Lower lobe of right lung (tissue), 2 donors: ENCODE measurements around the gene MED12L. TPM values are rescaled to one million over a fixed set of nuclear protein-coding genes. Genes with fewer than 3 reads are reported as not detected.

Source experiments
- ATAC-seq, 2 donors: fragments of 200-7000 bp; cut with Tn5 transposase; one replicate each; pipeline ENCODE4 v1.9.1; 2020 to 2022; ENCODE audit warnings: mild to moderate bottlenecking in 2 of 2, moderate library complexity in 2 of 2
- DNase-seq: peaks from one replicate; pipeline ENCODE4 v3.0.0-alpha.2; 2020
- H3K27ac ChIP-seq: fragments of 200-600 bp; one replicate; pipeline ENCODE4 v1.8.0; 2022
- H3K27me3 ChIP-seq: fragments of 200-600 bp; one replicate; pipeline ENCODE4 v1.8.0; 2022; ENCODE audit warnings: low read depth
- H3K36me3 ChIP-seq: fragments of 200-600 bp; one replicate; pipeline ENCODE4 v1.8.0; 2022; ENCODE audit warnings: mild to moderate bottlenecking
- H3K4me1 ChIP-seq: fragments of 200-600 bp; one replicate; pipeline ENCODE4 v1.8.0; 2022
- H3K4me3 ChIP-seq: fragments of 200-600 bp; one replicate; pipeline ENCODE4 v1.8.0; 2022; ENCODE audit warnings: mild to moderate bottlenecking
- H3K9me3 ChIP-seq: fragments of 200-600 bp; one replicate; pipeline ENCODE4 v1.8.0; 2022
- intact Hi-C: fragments of 100-400 bp; cut with DNase I; formaldehyde crosslinking; loops from one replicate; pipeline ENCODE4 v1.11.0; 2022
- total RNA-seq: library from RNA; stranded (reverse); fragmentation: NEBNext Ultra II Directional; extraction: Animal tissue kit (Norgen Biotek cat#: 25700); gene quantifications from one replicate; pipeline ENCODE4 v1.2.1, GENCODE V29; 2021
- TF ChIP-seq, protein P1 (sequence below): fragments of 200-600 bp; IDR thresholded peaks from one replicate; pipeline ENCODE4 v1.8.0; 2022; ENCODE audit warnings: antibody characterized with exemption, mild to moderate bottlenecking
- donor health status: DM: no; HTN: yes; CAD: no; lungs with severe emphysema.

The MED12L gene
- total RNA-seq, 1 donor from 2014 or later = 0.44 TPM

DNA sequence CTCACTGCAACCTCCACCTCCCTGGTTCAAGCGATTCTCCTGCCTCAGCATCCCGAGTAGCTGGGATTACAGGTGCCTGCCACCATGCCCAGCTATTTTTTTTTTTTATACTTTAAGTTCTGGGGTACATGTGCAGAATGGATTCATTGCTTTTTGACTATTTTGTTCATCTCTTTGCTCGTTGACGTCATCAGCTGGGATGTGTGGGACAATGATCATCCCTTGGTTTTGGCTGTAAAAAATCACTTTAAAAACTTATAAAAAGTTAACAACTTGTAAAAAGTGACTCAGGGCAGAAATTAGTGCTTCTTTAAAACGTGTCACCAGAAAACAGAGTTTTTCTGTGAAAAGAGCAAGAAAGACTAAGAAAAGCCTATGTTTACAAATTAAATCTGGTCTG lies 337.6 kb downstream of the MED12L start:
- ATAC-seq = no peak
- TF ChIP-seq, protein P1, sequence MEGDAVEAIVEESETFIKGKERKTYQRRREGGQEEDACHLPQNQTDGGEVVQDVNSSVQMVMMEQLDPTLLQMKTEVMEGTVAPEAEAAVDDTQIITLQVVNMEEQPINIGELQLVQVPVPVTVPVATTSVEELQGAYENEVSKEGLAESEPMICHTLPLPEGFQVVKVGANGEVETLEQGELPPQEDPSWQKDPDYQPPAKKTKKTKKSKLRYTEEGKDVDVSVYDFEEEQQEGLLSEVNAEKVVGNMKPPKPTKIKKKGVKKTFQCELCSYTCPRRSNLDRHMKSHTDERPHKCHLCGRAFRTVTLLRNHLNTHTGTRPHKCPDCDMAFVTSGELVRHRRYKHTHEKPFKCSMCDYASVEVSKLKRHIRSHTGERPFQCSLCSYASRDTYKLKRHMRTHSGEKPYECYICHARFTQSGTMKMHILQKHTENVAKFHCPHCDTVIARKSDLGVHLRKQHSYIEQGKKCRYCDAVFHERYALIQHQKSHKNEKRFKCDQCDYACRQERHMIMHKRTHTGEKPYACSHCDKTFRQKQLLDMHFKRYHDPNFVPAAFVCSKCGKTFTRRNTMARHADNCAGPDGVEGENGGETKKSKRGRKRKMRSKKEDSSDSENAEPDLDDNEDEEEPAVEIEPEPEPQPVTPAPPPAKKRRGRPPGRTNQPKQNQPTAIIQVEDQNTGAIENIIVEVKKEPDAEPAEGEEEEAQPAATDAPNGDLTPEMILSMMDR = no peak
- intact Hi-C loops = no loop called here

DNA sequence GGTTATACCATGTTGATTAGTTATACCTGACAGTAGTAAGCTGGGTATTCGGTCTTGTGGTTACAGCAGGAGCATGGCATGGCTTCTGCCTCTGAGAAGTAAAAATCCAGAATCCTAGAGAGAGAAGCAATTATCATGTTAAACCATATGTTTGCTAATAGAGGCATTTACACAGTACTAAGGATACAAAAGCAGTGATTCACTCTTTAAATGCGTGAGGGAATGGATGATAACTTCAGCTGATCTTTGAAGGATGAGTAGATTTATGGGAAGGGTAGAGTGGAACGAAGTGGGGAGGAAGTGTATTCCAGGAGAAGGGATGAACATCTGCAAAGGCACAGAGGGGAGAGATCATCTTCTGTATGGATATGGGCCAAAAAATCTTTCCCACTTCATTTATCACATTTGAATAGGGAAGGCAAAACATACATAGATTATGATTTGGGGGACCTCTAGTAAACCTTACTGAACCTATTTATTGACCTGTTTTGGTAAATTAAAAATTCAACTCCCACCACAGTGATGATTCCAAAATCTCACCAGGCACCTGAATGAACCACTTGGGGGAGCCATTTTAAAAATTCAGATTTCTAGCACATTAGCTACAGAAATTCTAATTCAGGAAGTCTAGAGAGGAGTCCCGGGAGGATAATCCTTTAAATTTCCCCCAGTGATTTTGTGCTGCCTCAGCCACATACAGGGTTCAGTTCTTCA lies 340.3 kb downstream of the MED12L start:
- no peak for ATAC-seq
- H3K36me3 ChIP-seq = no peaks in the 10 kb centered on the region

More for the DNA sequence above, 337.6 kb downstream of the MED12L start:
- DNase-seq = no peak
- no peaks in the 10 kb centered on the region for H3K9me3 ChIP-seq
- no peaks in the 10 kb centered on the region for H3K36me3 ChIP-seq
- H3K27ac ChIP-seq = no peak overlapping the region
- no peaks in the 10 kb centered on the region for H3K4me1 ChIP-seq
- no peaks in the 10 kb centered on the region for H3K27me3 ChIP-seq
- no peak overlapping the region for H3K4me3 ChIP-seq

DNA sequence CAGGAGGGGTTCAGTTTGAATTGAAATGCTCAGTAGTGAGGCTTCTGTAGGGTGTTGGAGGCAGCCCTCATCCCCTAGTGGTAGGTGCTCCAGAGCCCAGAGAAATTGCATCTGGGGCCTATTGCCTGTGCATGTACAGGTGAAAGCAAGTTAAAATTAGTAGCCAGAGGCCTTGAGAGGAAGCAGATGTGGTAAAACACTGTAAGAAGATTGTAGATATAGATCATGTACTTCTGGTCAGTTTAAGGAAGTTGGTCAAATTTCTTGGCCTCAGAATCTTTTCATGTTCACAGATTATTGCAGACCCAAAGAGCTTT lies 340.8 kb downstream of the MED12L start:
- intact Hi-C loops = no loop called here
- H3K4me1 ChIP-seq = no peaks in the 10 kb centered on the region
- ATAC-seq (no peak), DNase-seq (no peak)
- no peaks in the 10 kb centered on the region for H3K36me3 ChIP-seq
- H3K27ac ChIP-seq = no peak overlapping the region
- H3K4me3 ChIP-seq = no peak overlapping the region
- no peaks in the 10 kb centered on the region for H3K27me3 ChIP-seq
- TF ChIP-seq, protein P1 = no peak
- H3K9me3 ChIP-seq = no peaks in the 10 kb centered on the region

More for the DNA sequence above, 340.3 kb downstream of the MED12L start:
- Histone ChIP-seq H3K9me3 (no peaks in the 10 kb centered on the region), H3K27me3 (no peaks in the 10 kb centered on the region), H3K4me1 (no peaks in the 10 kb centered on the region), H3K27ac (no peak overlapping the region), H3K4me3 (no peak overlapping the region)
- TF ChIP-seq, protein P1 = peak; percentile 23
- DNase-seq = no peak
- intact Hi-C loops = no loop called here

DNA sequence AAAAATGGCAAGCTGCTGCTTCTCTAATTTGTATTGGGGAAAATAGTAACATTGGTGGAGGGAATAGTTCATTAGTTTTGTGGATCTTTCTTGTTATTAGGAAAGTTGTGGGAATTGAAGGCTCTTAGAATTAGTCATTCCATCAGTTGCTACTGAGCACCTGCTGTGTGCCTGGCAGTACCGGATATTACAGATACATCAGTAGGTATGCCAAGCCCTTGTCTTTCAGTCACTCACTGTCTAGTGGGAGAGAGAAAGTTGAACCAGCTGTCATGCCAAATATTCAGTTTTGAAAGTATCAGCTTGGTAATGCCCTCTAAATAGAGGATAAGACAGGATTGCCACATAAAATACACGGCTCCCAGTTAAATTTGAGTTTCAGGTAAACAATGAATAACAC lies 342.9 kb downstream of the MED12L start:
- DNase-seq (no peak), ATAC-seq (no peak)
- intact Hi-C loops = no loop called here

DNA sequence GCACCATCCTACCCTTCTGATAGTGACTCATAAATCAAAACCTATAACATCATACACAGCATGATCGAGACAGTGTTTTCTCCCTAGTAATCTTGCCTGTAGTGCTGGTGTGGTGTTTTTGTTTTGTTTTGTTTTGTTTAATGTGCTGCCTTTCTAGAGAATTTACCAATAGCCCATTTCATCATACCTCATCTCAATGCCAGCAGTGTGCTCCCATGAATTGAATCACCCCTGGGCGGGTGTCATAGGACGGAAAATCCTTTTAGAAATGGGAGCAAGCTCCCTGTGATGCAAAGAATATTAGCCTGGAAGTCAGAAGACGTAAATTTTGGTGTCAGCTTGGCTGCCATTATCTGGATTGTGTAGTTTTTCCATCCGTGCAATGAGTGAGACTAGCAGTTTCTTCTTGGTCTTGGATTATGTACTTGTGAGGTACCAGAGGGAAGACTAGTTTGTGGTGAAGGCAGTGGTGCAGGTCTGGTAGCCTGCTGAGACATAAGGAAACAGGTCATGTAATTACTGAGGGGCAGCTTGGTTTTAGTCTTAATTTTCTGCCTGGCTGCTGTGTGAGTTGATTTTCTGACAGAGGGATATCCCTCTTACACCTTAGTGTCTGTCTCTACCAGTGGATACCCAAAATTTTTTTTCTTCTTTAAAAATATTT lies 345.5 kb downstream of the MED12L start:
- ATAC-seq = no peak
- TF ChIP-seq, protein P1 = no peak
- intact Hi-C loops = no loop called here

More for the DNA sequence above, 342.9 kb downstream of the MED12L start:
- TF ChIP-seq, protein P1 = no peak
- Histone ChIP-seq H3K4me1 (no peaks in the 10 kb centered on the region), H3K27me3 (no peaks in the 10 kb centered on the region), H3K9me3 (no peaks in the 10 kb centered on the region), H3K27ac (no peak overlapping the region), H3K36me3 (no peaks in the 10 kb centered on the region), H3K4me3 (no peak overlapping the region)

More for the DNA sequence above, 345.5 kb downstream of the MED12L start:
- no peak overlapping the region for H3K4me3 ChIP-seq
- H3K4me1 ChIP-seq = no peaks in the 10 kb centered on the region
- DNase-seq = no peak
- H3K27ac ChIP-seq = no peak overlapping the region
- H3K36me3 ChIP-seq = no peaks in the 10 kb centered on the region
- no peaks in the 10 kb centered on the region for H3K27me3 ChIP-seq
- no peaks in the 10 kb centered on the region for H3K9me3 ChIP-seq
